ENCODE measurements around the gene ATP6V0A1. TPM values are rescaled to one million over a fixed set of nuclear protein-coding genes. Genes with fewer than 3 reads are reported as not detected.

Gene ATP6V0A1
- total RNA-seq, 1 donor from 2014 or later, result 78.6 TPM

DNA sequence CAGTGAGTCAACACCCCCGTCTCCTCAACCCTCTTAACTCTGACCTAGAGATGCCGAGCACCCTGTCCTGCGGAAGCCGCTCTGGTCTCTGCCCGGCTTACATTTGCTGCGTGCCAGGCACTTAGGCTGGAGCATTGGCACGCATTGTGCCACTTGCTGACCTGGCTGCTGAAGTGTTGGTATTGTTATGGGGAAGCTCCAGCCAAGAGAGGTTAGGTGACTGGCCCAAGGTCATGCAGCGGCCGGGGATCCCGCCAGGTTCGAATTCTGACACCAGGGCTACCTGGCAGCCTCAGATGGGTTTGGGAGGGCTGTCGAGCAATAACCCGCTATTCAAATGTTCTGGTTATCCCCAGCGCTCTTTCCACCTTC is 89.0 kb downstream of the ATP6V0A1 start:
- no peaks in the 10 kb centered on the region for H3K79me2 ChIP-seq (ENCODE audit: insufficient read depth, low read length)
- no peak for FAIRE-seq
- H3K4me3 ChIP-seq (ENCODE audit: insufficient read depth, low read depth, low read length), result no peak overlapping the region
- DNase-seq (ENCODE audit: low read depth), result no peak
- no peaks in the 10 kb centered on the region for H3K9me3 ChIP-seq (ENCODE audit: insufficient read depth, low read depth, low read length)
- no peaks in the 10 kb centered on the region for H3K36me3 ChIP-seq (ENCODE audit: insufficient read depth, low read length)
- Mint-ChIP-seq H3K4me1 (ENCODE audit: low read depth, unreplicated experiment) (peaks cover 5% of the 10 kb centered on the region), H3K4me3 (ENCODE audit: unreplicated experiment) (peak overlapping the region; percentile 75), H3K36me3 (ENCODE audit: low read depth, unreplicated experiment) (peaks cover 4% of the 10 kb centered on the region), H3K9me3 (ENCODE audit: unreplicated experiment) (no peaks in the 10 kb centered on the region), H3K27me3 (ENCODE audit: low read depth, unreplicated experiment) (peaks cover 2% of the 10 kb centered on the region), H3K27ac (ENCODE audit: unreplicated experiment) (no peak overlapping the region)
- H3K27ac ChIP-seq (ENCODE audit: low read depth, low read length), result no peak overlapping the region
- H3K4me1 ChIP-seq (ENCODE audit: insufficient read depth, low read length), result no peaks in the 10 kb centered on the region
- peaks cover 9% of the 10 kb centered on the region for H4K20me1 ChIP-seq (ENCODE audit: insufficient read depth, low read length)
- TF ChIP-seq EZH2 (IDR thresholded peaks at IDR 0.05; ENCODE audit: insufficient read depth, low read length), result no peak
- TF ChIP-seq, protein P1, sequence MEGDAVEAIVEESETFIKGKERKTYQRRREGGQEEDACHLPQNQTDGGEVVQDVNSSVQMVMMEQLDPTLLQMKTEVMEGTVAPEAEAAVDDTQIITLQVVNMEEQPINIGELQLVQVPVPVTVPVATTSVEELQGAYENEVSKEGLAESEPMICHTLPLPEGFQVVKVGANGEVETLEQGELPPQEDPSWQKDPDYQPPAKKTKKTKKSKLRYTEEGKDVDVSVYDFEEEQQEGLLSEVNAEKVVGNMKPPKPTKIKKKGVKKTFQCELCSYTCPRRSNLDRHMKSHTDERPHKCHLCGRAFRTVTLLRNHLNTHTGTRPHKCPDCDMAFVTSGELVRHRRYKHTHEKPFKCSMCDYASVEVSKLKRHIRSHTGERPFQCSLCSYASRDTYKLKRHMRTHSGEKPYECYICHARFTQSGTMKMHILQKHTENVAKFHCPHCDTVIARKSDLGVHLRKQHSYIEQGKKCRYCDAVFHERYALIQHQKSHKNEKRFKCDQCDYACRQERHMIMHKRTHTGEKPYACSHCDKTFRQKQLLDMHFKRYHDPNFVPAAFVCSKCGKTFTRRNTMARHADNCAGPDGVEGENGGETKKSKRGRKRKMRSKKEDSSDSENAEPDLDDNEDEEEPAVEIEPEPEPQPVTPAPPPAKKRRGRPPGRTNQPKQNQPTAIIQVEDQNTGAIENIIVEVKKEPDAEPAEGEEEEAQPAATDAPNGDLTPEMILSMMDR (IDR thresholded peaks at IDR 0.05; ENCODE audit: insufficient read depth, low read depth, low read length), result no peak
- H2AFZ ChIP-seq (ENCODE audit: low read depth, low read length), result no peak overlapping the region
- H3K9ac ChIP-seq (ENCODE audit: low read length), result no peak overlapping the region
- peak overlapping the region; percentile 78 for H3K4me2 ChIP-seq (ENCODE audit: low read length)
- no peaks in the 10 kb centered on the region for H3K27me3 ChIP-seq (ENCODE audit: insufficient read depth, low read length)

DNA sequence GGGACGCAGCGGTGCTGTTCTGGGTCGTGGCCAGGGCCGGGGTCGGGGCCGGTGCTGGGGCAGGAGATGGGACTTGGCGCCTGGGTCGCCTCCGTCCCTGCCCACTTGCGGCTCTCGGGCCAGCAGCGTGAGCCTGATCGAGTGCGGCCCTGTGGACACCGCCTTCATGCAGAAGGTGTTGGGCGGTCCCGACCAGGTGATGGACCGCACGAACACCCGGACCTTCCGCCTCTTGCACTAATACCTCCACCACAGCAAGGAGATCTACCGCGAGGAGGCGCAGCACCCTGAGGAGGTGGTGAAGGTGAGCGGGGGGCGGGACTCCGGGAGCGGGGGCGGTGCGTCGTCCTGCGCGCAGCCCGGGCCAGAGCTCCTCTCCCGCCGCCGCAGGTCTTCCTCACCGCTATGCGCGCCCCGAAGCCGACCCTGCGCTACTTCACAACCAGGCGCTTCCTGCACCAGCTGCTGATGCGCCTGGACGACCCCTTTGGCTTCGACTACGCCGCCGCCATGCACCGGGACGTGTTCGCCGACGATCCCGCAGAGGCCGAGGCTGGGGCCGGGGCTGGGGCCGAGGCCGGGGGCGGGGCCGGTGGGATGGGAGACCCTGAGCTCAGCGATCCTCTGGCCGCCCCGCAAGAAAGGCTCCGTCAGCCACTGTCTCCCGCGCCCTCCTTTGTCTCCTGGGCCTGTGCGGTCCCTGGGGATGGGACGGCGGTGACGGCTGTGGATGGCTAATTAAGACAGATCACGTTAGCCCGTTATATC is 89.6 kb downstream of the ATP6V0A1 start:
- H3K79me2 ChIP-seq (ENCODE audit: insufficient read depth, low read length), result peaks cover 5% of the 10 kb centered on the region
- peak overlapping the region; percentile 78 for H3K4me2 ChIP-seq (ENCODE audit: low read length)
- H2AFZ ChIP-seq (ENCODE audit: low read depth, low read length), result peak overlapping the region; percentile 47
- H3K4me1 Mint-ChIP-seq (ENCODE audit: low read depth, unreplicated experiment), result peaks cover 5% of the 10 kb centered on the region
- H3K36me3 Mint-ChIP-seq (ENCODE audit: low read depth, unreplicated experiment), result peaks cover 2% of the 10 kb centered on the region
- H4K20me1 ChIP-seq (ENCODE audit: insufficient read depth, low read length), result peaks cover 9% of the 10 kb centered on the region
- H3K9me3 Mint-ChIP-seq (ENCODE audit: unreplicated experiment), result no peaks in the 10 kb centered on the region
- no peak overlapping the region for H3K27ac ChIP-seq (ENCODE audit: low read depth, low read length)
- no peaks in the 10 kb centered on the region for H3K27me3 ChIP-seq (ENCODE audit: insufficient read depth, low read length)
- FAIRE-seq (no peak), DNase-seq (ENCODE audit: low read depth) (no peak)
- H3K4me1 ChIP-seq (ENCODE audit: insufficient read depth, low read length), result peaks cover under 1% of the 10 kb centered on the region
- no peak overlapping the region for H3K9ac ChIP-seq (ENCODE audit: low read length)
- peak overlapping the region; percentile 54 for H3K4me3 Mint-ChIP-seq (ENCODE audit: unreplicated experiment)
- H3K4me3 ChIP-seq (ENCODE audit: insufficient read depth, low read depth, low read length), result no peak overlapping the region
- peaks cover 2% of the 10 kb centered on the region for H3K27me3 Mint-ChIP-seq (ENCODE audit: low read depth, unreplicated experiment)
- TF ChIP-seq, protein P1 (IDR thresholded peaks at IDR 0.05; ENCODE audit: insufficient read depth, low read depth, low read length), result peak; percentile 7
- TF ChIP-seq EZH2 (IDR thresholded peaks at IDR 0.05; ENCODE audit: insufficient read depth, low read length), result no peak
- H3K9me3 ChIP-seq (ENCODE audit: insufficient read depth, low read depth, low read length), result no peaks in the 10 kb centered on the region
- no peaks in the 10 kb centered on the region for H3K36me3 ChIP-seq (ENCODE audit: insufficient read depth, low read length)
- H3K27ac Mint-ChIP-seq (ENCODE audit: unreplicated experiment), result no peak overlapping the region
